Stimulated activated effector memory CD8-positive, alpha-beta T cell treated with anti-CD3 and anti-CD28 coated beads, Interleukin-12 subunit alpha, Interleukin-12 subunit beta, amount 100 ng/mL, for 72 hours (primary cell): ENCODE data around the gene GPR21.
A peak's percentile ranks its signal among the peaks of the same experiment; 100 is the strongest.

Experiments
- ATAC-seq: fragments of 150-1000 bp; cut with Tn5 transposase; 2 replicates; pipeline ENCODE4 v1.10.0; 2021
- DNase-seq, 2 donors: peaks; one replicate each; pipeline ENCODE4 v3.0.0; 2021 to 2022; ENCODE audit warnings: low spot score in 2 of 2
- H3K27ac Mint-ChIP-seq: one replicate; pipeline ENCODE4 v1.8.0; 2022; ENCODE audit warnings: mild to moderate bottlenecking, mixed read lengths
- H3K36me3 Mint-ChIP-seq: one replicate; pipeline ENCODE4 v1.8.0; 2022; ENCODE audit warnings: mild to moderate bottlenecking, mixed read lengths
- H3K4me1 Mint-ChIP-seq: one replicate; pipeline ENCODE4 v1.8.0; 2022; ENCODE audit warnings: mixed read lengths
- H3K4me3 Mint-ChIP-seq: one replicate; pipeline ENCODE4 v1.8.0; 2022; ENCODE audit warnings: mild to moderate bottlenecking, mixed read lengths
- H3K9me3 Mint-ChIP-seq: one replicate; pipeline ENCODE4 v1.8.0; 2022; ENCODE audit warnings: mixed read lengths

Gene GPR21

GRCh38 chr9:123069010-123069481 is 35.6 kb downstream of the GPR21 start:
- Mint-ChIP-seq H3K36me3 (peaks cover 68% of the 10 kb centered on the region), H3K4me3 (peak overlapping the region; percentile 4), H3K9me3 (no peaks in the 10 kb centered on the region), H3K27ac (peak overlapping the region; percentile 62), H3K4me1 (peaks cover 19% of the 10 kb centered on the region)
- ATAC-seq = peak; percentile 48
- no peak for DNase-seq

GRCh38 chr9:123070198-123070597 is 36.7 kb downstream of the GPR21 start:
- ATAC-seq = peak; percentile 99
- no peaks in the 10 kb centered on the region for H3K9me3 Mint-ChIP-seq
- DNase-seq = peak in 1 of 2 donors; percentile 50
- H3K4me3 Mint-ChIP-seq = no peak overlapping the region
- H3K4me1 Mint-ChIP-seq = peaks cover 18% of the 10 kb centered on the region
- H3K27ac Mint-ChIP-seq = peak overlapping the region; percentile 62
- H3K36me3 Mint-ChIP-seq = peaks cover 68% of the 10 kb centered on the region

GRCh38 chr9:123072407-123072995 is 39.0 kb downstream of the GPR21 start:
- Mint-ChIP-seq H3K4me1 (peaks cover 18% of the 10 kb centered on the region), H3K4me3 (no peak overlapping the region), H3K27ac (no peak overlapping the region), H3K9me3 (no peaks in the 10 kb centered on the region), H3K36me3 (peaks cover 55% of the 10 kb centered on the region)
- DNase-seq = no peak
- no peak for ATAC-seq

GRCh38 chr9:123073441-123073840 is 40.0 kb downstream of the GPR21 start:
- Mint-ChIP-seq H3K36me3 (peaks cover 59% of the 10 kb centered on the region), H3K4me1 (peaks cover 18% of the 10 kb centered on the region), H3K4me3 (no peak overlapping the region), H3K9me3 (no peaks in the 10 kb centered on the region), H3K27ac (no peak overlapping the region)
- no peak for ATAC-seq
- DNase-seq = no peak

GRCh38 chr9:123073991-123074422 is 40.5 kb downstream of the GPR21 start:
- DNase-seq (no peak), ATAC-seq (no peak)
- no peak overlapping the region for H3K27ac Mint-ChIP-seq
- H3K36me3 Mint-ChIP-seq = peaks cover 64% of the 10 kb centered on the region
- peaks cover 18% of the 10 kb centered on the region for H3K4me1 Mint-ChIP-seq
- no peaks in the 10 kb centered on the region for H3K9me3 Mint-ChIP-seq
- H3K4me3 Mint-ChIP-seq = no peak overlapping the region

- H3K36me3 Mint-ChIP-seq = peaks cover 68% of the 10 kb centered on the region
Measured at GRCh38 chr9:123074628-123075027, 41.2 kb downstream of the GPR21 start.

GRCh38 chr9:123080444-123080843 is 47.0 kb downstream of the GPR21 start:
- Mint-ChIP-seq H3K27ac (no peak overlapping the region), H3K36me3 (peaks cover 62% of the 10 kb centered on the region), H3K9me3 (no peaks in the 10 kb centered on the region), H3K4me1 (no peaks in the 10 kb centered on the region), H3K4me3 (no peak overlapping the region)
- DNase-seq = peak in 1 of 2 donors; percentile 17
- ATAC-seq = no peak

More at GRCh38 chr9:123074628-123075027, 41.2 kb downstream of the GPR21 start:
- H3K27ac Mint-ChIP-seq = no peak overlapping the region
- no peak overlapping the region for H3K4me3 Mint-ChIP-seq
- no peaks in the 10 kb centered on the region for H3K9me3 Mint-ChIP-seq
- peaks cover 16% of the 10 kb centered on the region for H3K4me1 Mint-ChIP-seq
- ATAC-seq (no peak), DNase-seq (no peak)

GRCh38 chr9:123081824-123082223 is 48.4 kb downstream of the GPR21 start:
- H3K4me1 Mint-ChIP-seq = no peaks in the 10 kb centered on the region
- no peak for DNase-seq
- peaks cover 65% of the 10 kb centered on the region for H3K36me3 Mint-ChIP-seq
- no peaks in the 10 kb centered on the region for H3K9me3 Mint-ChIP-seq
- ATAC-seq = no peak
- no peak overlapping the region for H3K4me3 Mint-ChIP-seq
- H3K27ac Mint-ChIP-seq = no peak overlapping the region

GRCh38 chr9:123083680-123084079 is 50.2 kb downstream of the GPR21 start:
- ATAC-seq (no peak), DNase-seq (no peak)
- Mint-ChIP-seq H3K27ac (no peak overlapping the region), H3K4me3 (no peak overlapping the region), H3K9me3 (no peaks in the 10 kb centered on the region), H3K4me1 (no peaks in the 10 kb centered on the region), H3K36me3 (peaks cover 48% of the 10 kb centered on the region)

- H3K36me3 Mint-ChIP-seq = peaks cover 42% of the 10 kb centered on the region
- no peak overlapping the region for H3K27ac Mint-ChIP-seq
- no peak for DNase-seq
- H3K4me1 Mint-ChIP-seq = no peaks in the 10 kb centered on the region
- H3K4me3 Mint-ChIP-seq = no peak overlapping the region
- ATAC-seq = no peak
- no peaks in the 10 kb centered on the region for H3K9me3 Mint-ChIP-seq
Measured at GRCh38 chr9:123084256-123084655, 50.8 kb downstream of the GPR21 start.
